ENCODE results near the gene ZNF564.
"Not testable (repeated sequence)": the region's sequence is repeated elsewhere in the genome, so short reads cannot be mapped to it uniquely, and the experiment has no call there.

Gene ZNF564

GRCh38 chr19:12496480-12496879, 54.8 kb downstream of the ZNF564 start:
- DNase-seq, result no peak

GRCh38 chr19:12495002-12495802, 56.1 kb downstream of the ZNF564 start:
- peak; percentile 93 for DNase-seq

- DNase-seq, result no peak
These were observed 56.9 kb downstream of the ZNF564 start for GRCh38 chr19:12494260-12494860.

GRCh38 chr19:12486265-12486783, 65.0 kb downstream of the ZNF564 start:
- not testable (repeated sequence) for DNase-seq

GRCh38 chr19:12485571-12485970, 65.7 kb downstream of the ZNF564 start:
- no peak for DNase-seq

- DNase-seq, result peak; percentile 73
These were observed 66.2 kb downstream of the ZNF564 start for GRCh38 chr19:12485052-12485416.

- DNase-seq, result peak; percentile 93
These were observed 66.8 kb downstream of the ZNF564 start, which contains the start of gene ZNF709 for GRCh38 chr19:12484371-12485051. Gene ZNF709 (minus strand): TSS chr19:12484816. CDS start chr19:12484657, 159 bp downstream.

GRCh38 chr19:12484011-12484370, 67.3 kb downstream of the ZNF564 start:
- peak; percentile 19 for DNase-seq

GRCh38 chr19:12482509-12482886, 68.8 kb downstream of the ZNF564 start:
- DNase-seq, result no peak

GRCh38 chr19:12481781-12482508, 69.3 kb downstream of the ZNF564 start:
- no peak for DNase-seq

GRCh38 chr19:12478234-12478941, 72.9 kb downstream of the ZNF564 start:
- DNase-seq, result no peak
